Measurements from ENCODE around the gene CEP131.
"Not testable (repeated sequence)": the region's sequence is repeated elsewhere in the genome, so short reads cannot be mapped to it uniquely, and the experiment has no call there.

Gene CEP131

DNA sequence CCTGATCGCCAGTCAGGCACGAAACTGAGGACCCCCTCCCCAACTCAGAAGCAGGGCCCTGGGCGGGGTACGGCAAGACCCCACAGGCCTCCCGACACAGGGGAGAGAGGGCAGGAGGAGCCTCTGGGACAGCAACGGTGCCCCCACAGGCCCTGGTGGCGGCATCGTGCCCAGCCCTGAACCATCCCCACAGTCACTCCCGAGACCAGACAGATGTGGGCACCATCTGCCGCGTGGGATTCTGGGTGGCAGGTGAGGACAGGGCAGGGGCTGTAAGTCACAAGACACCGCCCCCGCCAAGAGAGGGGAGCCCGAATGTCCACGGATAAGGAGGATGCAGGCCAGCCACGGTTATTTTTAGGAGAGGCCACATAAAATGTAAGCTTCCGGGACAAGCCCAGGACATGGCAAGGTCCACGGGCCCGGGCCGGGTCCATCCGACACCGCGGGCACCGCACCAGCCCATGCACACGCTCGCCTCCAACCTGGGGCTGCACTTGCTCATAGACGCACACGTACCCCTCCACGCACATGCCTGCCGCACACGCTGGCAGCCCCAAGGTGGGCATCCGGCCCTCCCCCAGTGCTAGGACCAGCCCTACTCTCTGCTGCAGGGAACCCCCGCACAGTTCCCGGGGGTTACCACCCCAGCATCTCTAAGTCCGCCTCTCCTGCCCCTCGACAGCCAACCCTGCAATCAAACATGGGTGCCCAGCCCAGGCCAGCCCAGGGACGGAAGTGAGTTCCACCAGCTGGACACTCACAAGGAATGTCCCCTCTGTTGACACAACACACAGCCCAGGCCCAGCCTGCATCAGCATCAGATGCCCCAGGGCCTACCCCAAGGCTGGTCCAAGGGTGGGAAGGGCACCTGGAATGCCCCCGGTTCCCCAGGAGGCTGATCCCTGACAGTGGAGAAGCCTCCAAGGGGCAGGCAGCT is 65.6 kb downstream of the CEP131 start:
- DNase-seq, result no peak

DNA sequence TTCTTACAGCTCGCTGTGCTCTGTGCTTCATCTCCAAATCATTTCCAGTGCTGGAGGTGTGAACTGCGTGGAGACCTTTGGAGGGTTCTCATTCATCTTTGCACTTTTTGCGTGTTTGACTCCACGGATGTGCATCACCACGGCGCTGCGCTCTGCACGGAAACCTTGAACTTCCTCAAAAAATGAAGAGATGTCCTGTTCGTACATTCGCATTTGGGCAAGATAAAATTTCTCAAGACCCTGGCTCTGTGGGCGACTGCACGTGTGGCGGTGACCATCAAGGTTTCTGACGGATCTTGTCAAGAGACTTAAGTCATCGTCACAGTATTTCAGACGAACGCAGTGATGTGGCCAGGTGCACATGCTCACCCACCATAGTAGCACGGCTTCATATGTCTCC is 67.8 kb downstream of the CEP131 start:
- no peak for DNase-seq

DNA sequence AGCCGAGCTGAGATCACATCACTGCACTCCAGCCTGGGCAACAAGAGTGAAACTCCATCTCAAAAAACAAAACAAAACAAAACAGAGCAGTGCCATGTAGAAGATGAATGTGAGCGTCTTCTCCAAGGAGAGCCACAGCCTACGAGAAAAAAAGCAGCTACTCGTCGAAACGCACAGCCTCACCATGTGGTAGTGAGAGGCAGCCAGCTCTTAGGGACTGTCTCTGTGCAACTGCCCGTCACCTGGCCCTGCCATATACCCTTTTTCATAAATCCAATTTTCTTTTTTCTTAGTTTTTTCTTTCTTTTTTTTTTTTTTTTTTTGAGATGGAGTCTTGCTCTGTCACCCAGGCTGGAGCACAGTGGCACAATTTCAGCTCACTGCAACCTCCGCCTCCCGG is 68.7 kb downstream of the CEP131 start:
- not testable (repeated sequence) for DNase-seq

DNA sequence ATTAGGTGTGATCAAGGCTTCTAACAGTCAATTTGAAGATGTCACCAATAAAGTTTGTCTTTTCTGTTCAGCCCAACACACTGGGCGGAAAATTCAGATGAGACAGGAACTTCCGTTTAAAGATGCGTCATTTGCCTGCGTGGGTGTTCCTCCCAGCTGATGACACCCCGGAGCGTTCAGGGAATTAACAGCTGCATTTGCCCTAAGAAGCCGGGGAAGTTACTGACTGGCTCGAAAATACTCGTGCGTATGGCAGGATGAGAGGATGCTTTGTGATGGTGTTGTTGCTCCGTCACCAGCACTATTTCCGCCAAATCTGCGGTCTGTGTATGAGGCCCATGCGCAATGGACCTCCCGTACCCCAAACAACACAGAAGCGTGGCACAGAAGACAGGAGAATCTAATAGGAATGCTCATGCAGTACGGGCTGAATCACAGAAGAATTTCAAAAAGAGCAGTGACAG is 69.4 kb downstream of the CEP131 start:
- DNase-seq, result peak in 36 of 51 donors; percentile 22 to 90 (median 64)

DNA sequence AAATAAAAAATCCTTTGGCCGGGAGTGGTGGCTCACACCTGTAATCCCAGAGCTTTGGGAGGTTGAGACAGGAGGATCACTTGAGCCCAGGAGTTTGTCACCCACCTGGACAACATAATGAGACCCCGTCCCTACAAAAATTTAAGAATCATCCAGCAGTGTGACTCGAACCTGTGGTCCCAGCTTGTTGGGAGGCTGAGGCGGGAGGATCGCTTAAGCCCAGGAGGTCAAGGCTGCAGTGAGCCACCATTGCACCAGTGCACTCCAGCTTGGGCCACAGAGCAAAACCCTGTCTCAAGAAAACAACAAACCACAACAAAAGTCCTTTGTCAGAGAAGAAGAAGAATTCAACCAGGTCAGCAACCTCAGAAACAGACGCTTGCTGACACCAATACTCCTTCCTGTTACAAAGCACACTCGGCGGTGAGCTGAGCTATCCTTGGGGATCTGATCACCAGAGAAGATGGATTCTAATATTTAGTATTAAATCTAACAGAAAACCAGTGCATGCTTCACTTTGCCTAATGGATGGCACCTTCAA is 70.4 kb downstream of the CEP131 start:
- no peak for DNase-seq

DNA sequence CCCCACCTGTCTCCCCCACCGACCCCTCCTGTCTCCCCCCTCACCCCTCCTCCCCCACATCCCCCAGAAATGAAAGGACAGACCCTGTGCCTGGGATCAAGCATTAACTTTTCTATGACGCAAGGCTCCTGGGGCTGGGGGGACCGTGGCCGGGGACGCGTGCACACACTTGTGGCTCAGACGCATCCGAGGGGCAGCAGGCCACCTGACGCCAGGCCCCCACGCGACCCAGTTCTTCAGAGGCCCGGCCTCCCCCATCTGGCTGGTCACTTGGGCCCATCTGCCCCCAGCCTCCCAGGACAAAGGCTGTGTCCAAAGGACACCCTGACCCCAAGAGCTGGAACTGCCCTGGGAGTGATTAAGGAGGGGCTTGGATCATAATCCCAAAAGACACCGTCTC is 71.5 kb downstream of the CEP131 start:
- DNase-seq, result no peak

DNA sequence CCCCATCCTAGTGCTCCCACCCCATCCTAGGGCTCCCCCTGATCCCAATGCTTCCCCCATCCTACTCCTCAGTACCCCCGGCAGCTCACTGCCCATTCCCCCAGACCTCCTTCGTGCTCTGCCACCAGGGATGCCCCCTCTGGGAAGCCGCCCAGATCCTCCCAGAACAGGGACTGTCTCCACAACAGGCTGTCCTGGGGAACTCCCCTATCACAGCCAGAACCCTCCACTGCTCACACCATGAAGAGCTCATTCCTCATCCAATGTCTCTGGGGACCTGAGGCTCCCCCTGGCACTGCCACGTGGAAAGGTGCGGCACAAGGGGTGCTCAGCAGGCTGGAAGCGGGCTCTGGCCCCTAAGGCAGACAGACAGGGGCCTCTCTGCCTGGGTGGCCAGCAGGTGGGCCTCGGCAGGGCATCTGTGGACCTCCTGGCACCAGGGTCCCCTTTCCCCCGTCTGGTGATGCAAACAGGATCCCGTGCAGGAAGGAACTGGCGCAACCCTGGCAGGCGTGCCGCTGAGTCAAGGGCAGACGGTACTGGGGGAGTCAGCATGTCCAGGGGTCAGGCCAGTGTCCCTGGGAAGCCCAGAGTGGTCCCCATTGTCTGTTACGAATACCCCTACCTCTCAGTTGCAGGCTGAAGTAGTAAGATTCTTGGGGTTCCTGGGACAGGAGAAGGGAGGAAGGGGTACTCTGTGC is 72.2 kb downstream of the CEP131 start:
- DNase-seq, result no peak

DNA sequence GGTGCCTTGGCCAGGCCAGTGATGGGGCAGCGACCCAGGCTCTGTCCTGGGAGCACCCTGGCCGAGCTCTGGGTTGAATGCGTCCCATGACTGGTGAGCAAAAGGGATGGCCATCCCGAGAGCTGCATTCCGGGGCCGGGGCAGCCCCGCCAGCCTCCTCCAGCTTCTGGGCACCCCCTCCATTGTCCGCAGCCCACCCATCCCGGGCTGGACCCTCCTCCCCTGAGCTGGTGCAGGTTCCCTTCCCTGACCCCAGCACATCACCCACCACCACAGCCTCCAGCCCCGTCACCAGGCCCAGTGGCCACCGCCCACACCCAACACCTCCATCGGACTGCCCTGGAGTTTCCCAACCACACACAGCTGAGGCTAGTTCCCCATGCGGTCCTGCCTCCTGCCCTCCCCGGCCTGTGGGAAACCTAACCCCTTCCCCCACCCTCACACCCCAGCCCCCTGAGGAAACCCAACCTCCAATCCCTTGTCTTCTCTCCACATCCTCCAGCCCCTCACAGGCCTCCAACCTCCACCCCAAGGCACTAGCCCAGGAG is 73.7 kb downstream of the CEP131 start:
- no peak for DNase-seq

DNA sequence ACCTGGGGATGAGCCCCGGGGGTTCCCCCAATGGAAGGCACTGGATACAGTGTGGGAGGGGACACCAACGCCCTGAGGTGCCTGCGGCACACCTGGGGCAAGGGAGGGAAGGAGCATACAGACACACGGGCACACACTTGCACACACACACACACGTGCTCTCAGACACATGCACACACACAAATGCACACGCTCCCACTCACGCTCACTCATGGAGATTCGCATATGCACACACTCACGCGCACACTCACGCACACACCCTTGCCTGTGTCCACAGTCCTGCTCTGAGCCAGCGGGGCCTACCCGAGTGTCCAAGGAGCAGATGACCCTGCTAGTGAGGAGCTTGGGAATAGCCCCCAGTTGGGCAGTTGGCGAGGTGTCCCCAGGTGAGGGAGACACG is 74.2 kb downstream of the CEP131 start:
- no peak for DNase-seq

DNA sequence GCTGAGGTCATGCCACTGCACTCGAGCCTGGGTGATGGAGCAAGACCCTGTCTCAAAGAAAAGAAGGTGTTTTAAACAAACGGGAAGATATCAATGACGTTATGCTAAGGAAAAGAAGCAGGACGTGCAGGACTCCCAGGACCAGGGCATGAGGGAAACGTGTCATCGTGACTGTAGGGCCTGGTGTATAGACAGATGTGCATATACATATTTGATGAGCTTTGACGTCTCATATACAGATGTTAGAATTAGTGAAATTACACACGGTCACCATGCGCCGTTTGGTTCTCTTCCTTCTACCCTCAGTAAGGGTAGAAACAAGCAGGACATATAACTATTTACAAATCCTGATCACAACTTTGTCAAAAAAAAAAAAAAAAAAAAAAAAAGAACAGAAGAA is 75.1 kb downstream of the CEP131 start:
- DNase-seq, result no peak

DNA sequence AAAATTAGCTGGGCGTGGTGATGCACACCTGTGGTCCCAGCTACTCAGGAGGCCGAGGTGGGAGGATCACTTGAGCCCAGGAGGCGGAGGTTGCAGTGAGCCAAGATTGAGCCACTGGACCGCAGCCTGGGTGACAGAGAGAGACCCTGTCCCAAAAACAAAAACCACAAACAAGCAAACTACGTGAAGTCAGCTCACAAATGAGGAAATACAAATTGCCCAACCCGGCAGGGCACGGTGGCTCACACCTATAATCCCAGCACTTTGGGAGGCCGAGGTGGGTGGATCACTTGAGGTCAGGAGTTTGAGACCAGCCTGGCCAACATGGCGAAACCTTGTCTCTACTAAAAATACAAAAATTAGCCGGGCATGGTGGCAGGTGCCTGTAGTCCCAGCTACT is 76.6 kb downstream of the CEP131 start:
- DNase-seq, result not testable (repeated sequence)

DNA sequence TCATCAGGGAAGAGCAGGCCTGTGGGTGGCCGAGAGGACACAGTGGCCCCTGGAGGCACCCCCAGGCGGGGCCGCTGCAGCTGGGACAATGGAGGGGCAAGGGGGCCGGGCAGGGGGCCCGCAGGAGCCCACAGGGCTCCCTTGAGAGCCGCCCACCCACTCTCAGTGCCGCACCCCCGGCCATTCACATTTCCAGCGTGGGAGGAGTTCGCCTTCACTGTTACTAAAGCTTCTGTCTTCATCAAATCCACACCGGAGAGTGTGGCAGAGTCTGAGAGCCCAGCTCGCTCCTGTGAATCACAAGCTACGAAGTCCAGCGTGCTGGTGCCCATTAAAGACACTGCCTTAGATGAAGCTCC is 78.4 kb downstream of the CEP131 start:
- peak in 1 of 51 donors; percentile 23 for DNase-seq

DNA sequence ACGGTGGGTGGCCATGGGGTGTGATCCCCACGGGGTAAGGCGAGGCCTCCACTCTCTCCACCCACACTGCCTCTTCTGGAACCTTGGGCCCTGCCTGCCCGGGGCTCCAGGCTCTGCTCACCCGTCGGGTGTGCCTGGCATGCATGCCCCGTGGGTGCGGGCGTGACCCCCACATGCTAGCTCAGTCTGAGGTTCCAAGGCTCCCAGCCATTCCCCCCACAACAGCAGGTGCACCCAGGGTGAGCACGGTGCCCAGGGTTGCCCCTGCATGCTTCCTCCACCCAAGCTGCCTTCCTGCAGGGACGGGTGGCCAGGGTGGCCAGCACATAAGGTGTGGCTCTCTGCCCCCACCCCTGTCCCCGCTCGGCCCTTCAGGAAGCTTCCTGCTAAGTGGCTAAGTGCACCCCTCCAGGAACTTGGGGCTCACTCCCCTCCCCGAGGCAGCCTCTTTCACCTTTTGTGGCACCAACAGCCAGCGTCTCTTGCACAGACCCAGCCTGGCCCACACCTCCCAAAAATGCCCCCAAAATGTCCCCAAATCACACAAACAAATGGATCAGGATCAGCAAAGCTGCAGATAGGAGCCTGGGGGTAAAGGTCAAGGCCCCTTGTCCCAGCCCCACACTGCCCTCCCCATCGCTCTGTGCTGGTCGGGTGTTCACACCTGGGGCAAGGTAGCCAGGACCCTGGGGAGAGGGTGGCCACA is 78.9 kb downstream of the CEP131 start:
- DNase-seq, result no peak

DNA sequence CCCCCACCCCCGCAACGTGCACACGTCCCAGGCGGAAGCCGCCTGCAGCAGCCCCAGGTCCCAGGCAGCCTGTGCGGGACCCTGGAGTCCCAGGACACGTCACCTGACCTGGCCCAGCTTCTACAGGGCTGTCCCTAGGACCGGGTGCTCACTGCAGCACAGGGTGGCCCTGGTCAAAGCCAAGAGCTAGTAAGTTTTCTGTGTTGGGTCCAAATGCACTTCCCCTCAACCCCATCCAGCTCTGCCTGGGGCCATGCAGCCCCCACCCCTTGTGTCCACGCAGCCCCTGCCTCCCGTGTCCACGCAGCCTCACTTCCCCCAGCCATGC is 79.6 kb downstream of the CEP131 start:
- DNase-seq, result no peak

DNA sequence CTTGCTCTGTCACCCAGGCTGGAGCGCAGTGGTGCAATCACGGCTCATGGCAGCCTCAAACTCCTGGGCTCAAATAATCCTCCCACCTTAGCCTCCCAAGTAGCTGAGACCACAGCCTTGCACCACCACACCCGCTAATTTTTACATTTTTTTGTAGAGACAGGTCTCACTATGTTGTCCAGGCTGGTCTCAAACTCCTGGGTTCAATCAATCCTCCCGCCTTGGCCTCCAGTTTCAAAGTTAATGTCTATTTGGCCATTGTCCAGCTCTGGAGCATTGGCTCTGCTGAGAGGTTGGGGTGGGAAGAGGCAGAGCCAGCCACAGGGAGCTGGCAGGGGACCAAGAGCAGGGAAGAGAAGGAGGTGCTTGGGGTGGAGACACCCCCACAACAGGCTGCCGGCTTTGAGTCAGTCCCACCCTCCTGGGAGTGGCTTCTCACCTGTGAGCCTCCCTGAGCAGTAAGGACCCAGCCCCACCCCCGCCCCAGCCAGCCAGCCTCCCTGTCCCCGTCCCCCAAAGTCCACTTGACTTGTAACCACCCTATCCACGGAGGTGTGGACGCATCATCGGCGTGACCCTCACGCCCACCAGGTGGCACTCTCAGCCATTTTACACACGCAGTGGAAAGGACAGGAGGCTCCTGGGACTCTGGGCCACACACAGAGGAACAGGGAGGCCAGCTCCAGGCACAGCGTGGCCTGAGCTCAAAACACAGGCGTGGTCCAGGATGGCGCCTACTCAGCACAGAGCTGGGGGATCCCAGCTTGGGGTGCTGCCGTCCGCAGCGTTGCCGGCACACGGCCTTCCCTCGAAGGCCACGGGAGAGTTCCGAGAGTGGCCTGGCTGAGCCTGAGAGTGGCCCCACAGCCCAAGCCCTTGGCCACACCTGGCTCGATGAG is 80.2 kb downstream of the CEP131 start:
- peak in 49 of 51 donors; percentile 10 to 89 (median 63) for DNase-seq

DNA sequence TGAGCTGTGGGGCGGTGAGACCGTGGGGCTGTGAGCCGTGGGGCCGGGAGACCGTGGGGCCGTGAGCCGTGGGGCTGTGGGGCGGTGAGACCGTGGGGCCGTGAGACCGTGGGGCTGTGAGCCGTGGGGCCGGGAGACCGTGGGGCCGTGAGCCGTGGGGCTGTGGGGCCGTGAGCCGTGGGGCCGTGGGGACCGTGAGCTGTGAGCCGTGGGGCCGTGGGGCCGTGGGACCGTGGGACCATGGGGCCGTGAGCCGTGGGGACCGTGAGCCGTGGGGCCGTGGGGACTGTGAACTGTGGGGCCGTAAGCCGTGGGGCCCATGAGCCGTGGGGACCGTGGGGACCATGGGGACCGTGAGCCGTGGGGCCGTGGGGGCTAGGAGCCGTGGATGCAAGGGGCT is 82.1 kb downstream of the CEP131 start:
- DNase-seq, result no peak

DNA sequence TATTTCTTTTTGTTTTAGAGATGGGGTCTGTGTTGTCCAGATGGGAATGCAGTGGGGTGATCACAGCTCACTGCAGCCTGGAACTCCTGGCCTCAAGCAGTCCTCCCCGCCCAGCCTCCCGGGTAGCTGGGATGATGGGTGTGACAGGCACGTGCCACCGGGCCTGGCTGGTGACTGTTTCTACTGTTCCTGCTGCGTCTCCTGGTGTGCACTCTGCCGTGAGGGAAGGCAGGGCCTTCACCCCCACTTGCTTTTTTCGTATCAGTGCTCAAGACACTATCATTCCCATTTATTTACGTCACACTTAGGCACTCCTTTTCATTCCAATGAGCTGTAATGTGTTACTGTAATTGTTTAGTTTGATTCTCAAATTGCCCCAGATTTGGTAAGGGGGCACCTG is 82.7 kb downstream of the CEP131 start:
- peak in 1 of 51 donors; percentile 29 for DNase-seq
